Measurements from ENCODE around the gene PRUNE1.
A peak's percentile ranks its signal among the peaks of the same experiment; 100 is the strongest.

Gene PRUNE1, protein sequence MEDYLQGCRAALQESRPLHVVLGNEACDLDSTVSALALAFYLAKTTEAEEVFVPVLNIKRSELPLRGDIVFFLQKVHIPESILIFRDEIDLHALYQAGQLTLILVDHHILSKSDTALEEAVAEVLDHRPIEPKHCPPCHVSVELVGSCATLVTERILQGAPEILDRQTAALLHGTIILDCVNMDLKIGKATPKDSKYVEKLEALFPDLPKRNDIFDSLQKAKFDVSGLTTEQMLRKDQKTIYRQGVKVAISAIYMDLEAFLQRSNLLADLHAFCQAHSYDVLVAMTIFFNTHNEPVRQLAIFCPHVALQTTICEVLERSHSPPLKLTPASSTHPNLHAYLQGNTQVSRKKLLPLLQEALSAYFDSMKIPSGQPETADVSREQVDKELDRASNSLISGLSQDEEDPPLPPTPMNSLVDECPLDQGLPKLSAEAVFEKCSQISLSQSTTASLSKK

GRCh38 chr1:151008244-151009205, at the start of gene PRUNE1:
TSS of gene PRUNE1 (plus strand) at chr1:151008449. CDS start at chr1:151008633, 184 bp downstream.
- peak within 1 kb of the TSS; percentile 93 to 96 (median 96) for H3K4me3 Mint-ChIP-seq
- TF ChIP-seq, protein P1, sequence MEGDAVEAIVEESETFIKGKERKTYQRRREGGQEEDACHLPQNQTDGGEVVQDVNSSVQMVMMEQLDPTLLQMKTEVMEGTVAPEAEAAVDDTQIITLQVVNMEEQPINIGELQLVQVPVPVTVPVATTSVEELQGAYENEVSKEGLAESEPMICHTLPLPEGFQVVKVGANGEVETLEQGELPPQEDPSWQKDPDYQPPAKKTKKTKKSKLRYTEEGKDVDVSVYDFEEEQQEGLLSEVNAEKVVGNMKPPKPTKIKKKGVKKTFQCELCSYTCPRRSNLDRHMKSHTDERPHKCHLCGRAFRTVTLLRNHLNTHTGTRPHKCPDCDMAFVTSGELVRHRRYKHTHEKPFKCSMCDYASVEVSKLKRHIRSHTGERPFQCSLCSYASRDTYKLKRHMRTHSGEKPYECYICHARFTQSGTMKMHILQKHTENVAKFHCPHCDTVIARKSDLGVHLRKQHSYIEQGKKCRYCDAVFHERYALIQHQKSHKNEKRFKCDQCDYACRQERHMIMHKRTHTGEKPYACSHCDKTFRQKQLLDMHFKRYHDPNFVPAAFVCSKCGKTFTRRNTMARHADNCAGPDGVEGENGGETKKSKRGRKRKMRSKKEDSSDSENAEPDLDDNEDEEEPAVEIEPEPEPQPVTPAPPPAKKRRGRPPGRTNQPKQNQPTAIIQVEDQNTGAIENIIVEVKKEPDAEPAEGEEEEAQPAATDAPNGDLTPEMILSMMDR (IDR thresholded peaks at IDR 0.05; ENCODE audit: unreplicated experiment in 3 of 3), result no peak

GRCh38 chr1:150960646-150961045, 47.6 kb upstream of the PRUNE1 start:
- no peak overlapping the region for H3K27ac Mint-ChIP-seq
- H3K4me1 Mint-ChIP-seq, result no peaks in the 10 kb centered on the region
- H3K9me3 Mint-ChIP-seq, result no peaks in the 10 kb centered on the region
- no peak overlapping the region for H3K4me3 Mint-ChIP-seq
- H3K36me3 Mint-ChIP-seq (ENCODE audit: low read depth), result peaks cover 87% of the 10 kb centered on the region
- TF ChIP-seq, protein P1 (IDR thresholded peaks at IDR 0.05; ENCODE audit: unreplicated experiment in 3 of 3), result no peak
- H3K27me3 Mint-ChIP-seq (ENCODE audit: low read depth), result no peaks in the 10 kb centered on the region

More at GRCh38 chr1:151008244-151009205, at the start of gene PRUNE1:
- Mint-ChIP-seq H3K27ac (peak within 1 kb of the TSS; percentile 94 to 99 (median 98)), H3K9me3 (no peaks in the 10 kb centered on the region), H3K27me3 (ENCODE audit: low read depth) (no peaks in the 10 kb centered on the region), H3K4me1 (peaks cover 60% of the 10 kb centered on the region), H3K36me3 (ENCODE audit: low read depth) (peaks cover 4% of the 10 kb centered on the region)

GRCh38 chr1:150961756-150962155, 46.5 kb upstream of the PRUNE1 start:
- H3K4me1 Mint-ChIP-seq, result no peaks in the 10 kb centered on the region
- no peaks in the 10 kb centered on the region for H3K9me3 Mint-ChIP-seq
- TF ChIP-seq, protein P1 (IDR thresholded peaks at IDR 0.05; ENCODE audit: unreplicated experiment in 3 of 3), result no peak
- H3K36me3 Mint-ChIP-seq (ENCODE audit: low read depth), result peaks cover 90% of the 10 kb centered on the region
- H3K4me3 Mint-ChIP-seq, result no peak overlapping the region
- no peak overlapping the region for H3K27ac Mint-ChIP-seq
- H3K27me3 Mint-ChIP-seq (ENCODE audit: low read depth), result no peaks in the 10 kb centered on the region

GRCh38 chr1:150963321-150964163, 44.7 kb upstream of the PRUNE1 start:
- Mint-ChIP-seq H3K9me3 (no peaks in the 10 kb centered on the region), H3K27me3 (ENCODE audit: low read depth) (no peaks in the 10 kb centered on the region), H3K4me3 (no peak overlapping the region), H3K36me3 (ENCODE audit: low read depth) (peaks cover 94% of the 10 kb centered on the region), H3K27ac (peak overlapping the region in 1 of 3 experiments; percentile 23), H3K4me1 (no peaks in the 10 kb centered on the region)
- TF ChIP-seq, protein P1 (IDR thresholded peaks at IDR 0.05; ENCODE audit: unreplicated experiment in 3 of 3), result no peak

GRCh38 chr1:150964164-150964489, 44.1 kb upstream of the PRUNE1 start:
- H3K4me3 Mint-ChIP-seq, result no peak overlapping the region
- H3K27me3 Mint-ChIP-seq (ENCODE audit: low read depth), result no peaks in the 10 kb centered on the region
- no peaks in the 10 kb centered on the region for H3K9me3 Mint-ChIP-seq
- peak overlapping the region in 1 of 3 experiments; percentile 23 for H3K27ac Mint-ChIP-seq
- peaks cover 94% of the 10 kb centered on the region for H3K36me3 Mint-ChIP-seq (ENCODE audit: low read depth)
- TF ChIP-seq, protein P1 (IDR thresholded peaks at IDR 0.05; ENCODE audit: unreplicated experiment in 3 of 3), result no peak
- H3K4me1 Mint-ChIP-seq, result no peaks in the 10 kb centered on the region

Data from nephron (organoid).